GM12892 (cell line): ENCODE measurements around the gene LGR6.

Source experiments
- POLR2A ChIP-seq: IDR thresholded peaks from 2 replicates; pipeline ENCODE4 v1.6.1; 2011; ENCODE audit warnings: low read depth, low read length, control low read depth
- POLR2AphosphoS5 ChIP-seq: IDR thresholded peaks from 2 replicates; pipeline ENCODE4 v1.6.1; 2011; ENCODE audit warnings: low read depth, low read length, control low read depth
- TAF1 ChIP-seq: IDR thresholded peaks from 2 replicates; pipeline ENCODE4 v1.6.1; 2011; ENCODE audit warnings: low read depth, mild to moderate bottlenecking, control low read depth, low read length, borderline replicate concordance

DNA sequence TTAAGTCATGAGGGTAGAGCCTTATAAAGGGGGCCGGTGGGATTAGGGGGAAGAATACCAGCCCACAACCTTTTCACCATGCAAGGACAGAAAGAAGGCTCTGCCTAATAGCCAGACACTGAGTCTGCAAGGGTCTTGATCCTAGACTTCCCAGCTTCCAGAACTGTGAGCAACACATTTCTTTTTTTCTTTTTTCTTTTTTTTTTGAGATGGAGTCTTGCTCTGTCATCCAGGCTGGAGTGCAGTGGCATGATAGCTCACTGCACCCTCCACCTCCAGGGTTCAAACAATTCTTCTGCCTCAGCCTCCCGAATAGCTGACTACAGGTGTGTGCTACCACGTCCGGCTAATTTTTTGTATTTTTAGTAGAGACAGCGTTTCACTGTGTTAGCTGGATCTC lies 47.3 kb upstream of the LGR6 start:
- TF ChIP-seq POLR2A (no peak), POLR2AphosphoS5 (no peak), TAF1 (no peak)
